Stimulated activated CD8-positive, alpha-beta memory T cell treated with anti-CD3 and anti-CD28 coated beads, Interleukin-4, amount 100 ng/mL, for 24 hours (primary cell): Measurements from ENCODE around the gene OR13G1.
"Not testable (repeated sequence)": the region's sequence is repeated elsewhere in the genome, so short reads cannot be mapped to it uniquely, and the experiment has no call there.

ENCODE experiments used
- DNase-seq: peaks from one replicate; pipeline ENCODE4 v3.0.0-alpha.2; 2020; ENCODE audit warnings: low read depth

OR13G1 gene, protein sequence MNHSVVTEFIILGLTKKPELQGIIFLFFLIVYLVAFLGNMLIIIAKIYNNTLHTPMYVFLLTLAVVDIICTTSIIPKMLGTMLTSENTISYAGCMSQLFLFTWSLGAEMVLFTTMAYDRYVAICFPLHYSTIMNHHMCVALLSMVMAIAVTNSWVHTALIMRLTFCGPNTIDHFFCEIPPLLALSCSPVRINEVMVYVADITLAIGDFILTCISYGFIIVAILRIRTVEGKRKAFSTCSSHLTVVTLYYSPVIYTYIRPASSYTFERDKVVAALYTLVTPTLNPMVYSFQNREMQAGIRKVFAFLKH

GRCh38 chr1:247679639-247680038, at the start of gene OR13G1:
TSS of gene OR13G1 (minus strand) at chr1:247679739. CDS start at chr1:247673041, 6,698 bp downstream.
- no peak for DNase-seq

- no peak for DNase-seq
Observed at GRCh38 chr1:247721222-247721621, 41.7 kb upstream of the OR13G1 start.

DNA sequence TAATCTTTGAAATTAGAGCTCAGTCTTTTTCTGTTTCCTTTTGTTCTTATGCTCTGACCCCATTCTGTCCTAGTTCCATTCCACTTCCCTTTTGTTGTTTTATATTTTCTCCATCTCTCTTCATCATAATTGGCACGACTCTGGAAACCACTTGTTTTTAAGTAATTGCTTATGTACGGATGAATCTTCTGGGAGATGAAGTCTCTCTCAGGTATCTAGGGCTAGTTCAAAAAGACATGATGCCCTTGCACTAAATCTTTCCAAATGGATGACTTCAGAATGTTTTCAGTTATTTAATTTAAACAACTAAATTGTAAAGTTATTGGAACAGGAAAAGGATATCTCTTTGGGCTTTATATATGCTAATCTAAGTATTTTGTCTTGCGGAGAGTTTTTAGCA, 37.0 kb upstream of the OR13G1 start, which contains the start of gene OR6F1:
TSS of gene OR6F1 (minus strand) at position 101 of the 400 bp plus-strand sequence. CDS start 3,891 bp downstream, outside the sequence.
- no peak for DNase-seq

- DNase-seq = no peak
Observed at GRCh38 chr1:247713753-247714152, 34.2 kb upstream of the OR13G1 start.

- not testable (repeated sequence) for DNase-seq
Observed at GRCh38 chr1:247710681-247711080, 31.1 kb upstream of the OR13G1 start.

DNA sequence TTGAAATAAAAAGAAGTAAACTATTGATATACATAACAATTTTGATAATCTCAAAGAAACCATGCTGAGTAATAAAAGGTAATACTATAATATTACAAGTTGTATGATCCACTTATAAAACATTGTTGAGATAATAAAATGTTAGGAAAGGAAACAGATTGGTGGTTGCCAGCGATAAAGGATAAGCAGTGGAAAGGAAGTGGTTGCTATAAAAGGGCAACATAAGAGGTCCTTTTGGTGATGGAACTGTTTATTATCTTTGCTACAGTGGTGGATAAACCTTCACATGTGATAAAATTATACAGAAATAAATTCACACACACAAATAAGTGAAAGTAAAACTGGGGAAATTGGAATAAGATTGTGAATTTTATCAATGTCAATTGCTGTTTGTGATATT, 21.8 kb upstream of the OR13G1 start:
- DNase-seq = no peak

GRCh38 chr1:247681288-247681897, 1.9 kb upstream of the OR13G1 start:
- DNase-seq = peak; percentile 3

DNA sequence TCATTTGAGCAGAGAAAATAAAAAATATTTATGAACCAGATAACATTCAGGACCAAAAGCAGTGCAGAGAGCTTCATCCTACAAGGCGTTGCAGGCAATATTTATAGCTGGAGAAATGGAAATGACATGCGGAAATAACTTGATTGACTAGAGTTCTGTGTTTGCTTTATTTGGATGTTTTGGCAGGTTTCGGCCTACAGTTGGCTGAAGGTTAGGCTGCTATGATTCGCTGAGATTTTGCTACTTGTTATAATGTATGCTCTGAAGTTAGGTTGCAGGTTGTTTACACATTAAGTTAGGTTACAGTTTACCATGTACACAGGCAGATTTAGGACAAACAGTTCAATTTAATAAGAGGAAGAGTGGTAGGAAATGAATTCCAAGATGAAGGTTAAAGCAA, 632 bp upstream of the OR13G1 start:
- DNase-seq = no peak

GRCh38 chr1:247669225-247669624, 10.3 kb downstream of the OR13G1 start:
- DNase-seq = no peak

DNA sequence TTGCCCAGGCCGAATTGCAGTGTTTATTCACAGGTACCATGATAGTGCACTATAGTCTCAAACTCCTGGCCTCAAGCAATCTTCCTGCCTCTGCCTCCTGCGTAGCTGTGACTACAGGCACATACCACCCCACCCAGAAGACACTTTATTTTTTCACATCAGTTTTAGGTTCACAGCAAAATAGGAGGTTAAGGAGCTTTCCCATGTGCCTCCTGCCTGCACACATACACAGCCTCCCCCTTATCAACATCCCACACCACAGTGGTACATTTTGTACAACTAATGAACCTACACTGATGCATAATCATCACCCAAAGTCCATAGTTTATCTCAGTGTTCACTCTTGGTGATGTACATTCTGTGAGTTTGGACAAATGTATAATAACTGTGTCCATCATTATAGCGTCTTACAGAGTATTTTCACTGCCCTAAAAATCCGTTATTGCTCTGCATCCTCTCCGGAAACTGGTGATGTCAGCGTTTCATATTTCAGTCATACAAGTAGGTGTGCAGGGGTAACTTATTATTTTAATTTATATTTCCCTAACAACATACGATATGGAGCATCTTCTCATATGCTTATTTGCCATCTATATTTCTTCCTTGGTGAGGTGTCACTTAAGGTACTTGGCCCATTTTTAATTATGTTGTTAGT, 23.2 kb downstream of the OR13G1 start:
- no peak for DNase-seq

- DNase-seq = no peak
Observed at GRCh38 chr1:247653040-247653439, 26.5 kb downstream of the OR13G1 start.

- DNase-seq = no peak
Observed at GRCh38 chr1:247647864-247648263, 31.7 kb downstream of the OR13G1 start.

DNA sequence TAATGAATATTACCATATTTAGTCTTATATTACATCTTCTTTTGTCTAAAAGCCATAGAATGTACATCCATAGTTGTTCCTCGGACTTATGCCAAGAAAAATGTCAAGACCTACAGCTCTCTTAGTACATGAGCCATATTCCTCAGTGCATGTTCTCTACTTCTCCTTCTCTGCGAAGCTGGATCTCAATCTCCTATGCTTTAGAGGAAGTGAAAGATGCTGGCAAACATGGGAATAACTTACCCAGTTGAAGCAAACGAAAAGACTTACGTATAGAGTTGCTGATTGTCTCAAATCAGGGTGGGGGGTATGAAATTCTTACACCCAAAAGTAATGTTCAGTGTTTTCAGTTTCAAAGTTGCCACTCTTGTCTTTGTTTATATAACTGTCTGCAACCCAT, 32.7 kb downstream of the OR13G1 start:
- no peak for DNase-seq

DNA sequence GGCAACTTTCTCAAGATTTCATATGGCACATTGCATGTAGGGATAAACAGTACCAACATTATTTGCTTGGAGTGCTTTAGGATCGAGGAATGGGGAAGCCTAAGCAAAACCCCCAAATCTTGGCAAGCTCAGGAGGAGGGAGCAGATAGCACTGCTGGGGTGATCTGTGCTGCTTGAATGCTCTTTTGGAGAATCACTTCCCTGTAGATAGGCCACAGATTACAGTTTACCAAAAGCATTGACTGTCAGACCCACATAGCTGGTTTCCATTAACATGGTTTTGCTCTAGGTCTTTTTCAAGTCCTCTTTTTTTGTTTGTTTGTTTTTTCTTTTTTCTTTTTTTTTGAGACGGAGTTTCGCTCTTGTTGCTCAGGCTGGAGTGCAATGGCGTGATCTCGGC, 36.8 kb downstream of the OR13G1 start:
- DNase-seq = no peak

GRCh38 chr1:247639381-247639981, 40.1 kb downstream of the OR13G1 start:
- peak; percentile 22 for DNase-seq

- no peak for DNase-seq
Observed at GRCh38 chr1:247638781-247639180, 40.8 kb downstream of the OR13G1 start.

DNA sequence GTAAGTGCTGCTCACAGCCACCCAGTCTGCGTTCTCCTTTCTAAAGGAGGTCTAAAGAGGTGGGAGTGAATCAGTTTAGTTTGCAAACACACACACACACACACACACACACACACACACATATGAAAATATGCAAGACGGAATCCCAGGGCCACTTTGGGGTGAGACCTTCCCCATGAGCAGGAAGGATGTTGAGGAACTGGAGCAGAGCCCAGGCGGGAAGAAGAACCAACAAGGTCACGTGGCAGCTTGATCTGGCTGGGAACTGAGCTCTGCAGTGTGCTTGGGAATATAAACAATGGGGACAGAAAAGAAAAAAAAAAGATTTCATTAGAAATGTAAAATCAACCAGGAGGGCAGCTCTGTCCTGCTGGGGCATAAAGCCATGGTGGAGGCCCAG, 41.5 kb downstream of the OR13G1 start:
- no peak for DNase-seq

DNA sequence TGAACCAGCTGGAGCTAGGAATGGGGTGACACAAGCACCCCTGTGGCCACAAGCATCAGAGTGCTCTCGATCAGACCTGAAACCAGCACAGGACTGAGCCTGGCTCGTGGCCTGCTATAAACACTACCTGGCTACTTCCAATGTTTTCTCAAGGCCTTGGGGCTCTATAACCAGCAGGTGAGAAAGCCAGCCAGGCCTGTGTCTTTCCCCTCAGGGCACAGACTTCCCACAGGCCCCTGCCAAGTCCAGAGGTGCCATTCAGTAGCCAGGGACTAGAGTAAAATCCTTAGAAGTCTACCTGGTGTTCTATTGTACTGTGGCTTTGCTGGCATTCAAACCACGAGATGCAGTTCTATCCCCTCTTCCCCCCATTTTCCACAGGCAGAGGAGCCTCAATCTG, 51.6 kb downstream of the OR13G1 start:
- no peak for DNase-seq
